Measurements from ENCODE around the gene SERPINB4.

Gene SERPINB4

DNA sequence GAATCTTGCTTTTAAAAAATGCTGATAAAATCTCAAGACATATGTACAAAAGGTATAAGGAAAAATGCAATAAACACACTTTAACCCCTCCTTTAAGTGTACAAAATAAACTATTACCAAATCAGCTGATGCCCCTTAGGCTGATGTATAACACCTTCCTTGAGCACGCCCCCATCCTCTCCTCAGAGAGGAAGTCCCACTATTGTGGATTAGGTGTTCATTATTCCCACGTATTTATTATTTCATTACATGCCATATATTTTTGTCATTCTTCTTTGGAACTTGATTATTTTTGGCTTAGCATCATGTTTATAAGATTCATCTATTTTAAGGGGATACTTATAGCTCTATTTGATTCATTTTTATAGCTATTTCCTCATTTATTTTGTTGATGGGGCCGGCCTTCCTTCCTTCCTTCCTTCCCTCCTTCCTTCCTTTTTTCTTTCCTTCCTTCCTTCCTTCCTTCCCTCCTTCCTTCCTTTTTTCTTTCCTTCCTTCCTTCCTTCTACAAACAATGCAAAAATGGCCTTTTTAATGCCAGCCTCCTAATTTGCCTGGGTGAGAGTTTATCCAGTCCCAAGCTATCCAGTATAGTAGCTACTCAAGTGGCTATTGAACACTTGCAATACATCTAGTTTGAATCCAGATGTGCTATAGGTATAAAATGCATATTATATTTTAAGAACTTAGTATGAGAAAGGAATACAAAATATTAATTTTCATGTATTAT lies 52.9 kb downstream of the SERPINB4 start:
- TF ChIP-seq, protein P1, sequence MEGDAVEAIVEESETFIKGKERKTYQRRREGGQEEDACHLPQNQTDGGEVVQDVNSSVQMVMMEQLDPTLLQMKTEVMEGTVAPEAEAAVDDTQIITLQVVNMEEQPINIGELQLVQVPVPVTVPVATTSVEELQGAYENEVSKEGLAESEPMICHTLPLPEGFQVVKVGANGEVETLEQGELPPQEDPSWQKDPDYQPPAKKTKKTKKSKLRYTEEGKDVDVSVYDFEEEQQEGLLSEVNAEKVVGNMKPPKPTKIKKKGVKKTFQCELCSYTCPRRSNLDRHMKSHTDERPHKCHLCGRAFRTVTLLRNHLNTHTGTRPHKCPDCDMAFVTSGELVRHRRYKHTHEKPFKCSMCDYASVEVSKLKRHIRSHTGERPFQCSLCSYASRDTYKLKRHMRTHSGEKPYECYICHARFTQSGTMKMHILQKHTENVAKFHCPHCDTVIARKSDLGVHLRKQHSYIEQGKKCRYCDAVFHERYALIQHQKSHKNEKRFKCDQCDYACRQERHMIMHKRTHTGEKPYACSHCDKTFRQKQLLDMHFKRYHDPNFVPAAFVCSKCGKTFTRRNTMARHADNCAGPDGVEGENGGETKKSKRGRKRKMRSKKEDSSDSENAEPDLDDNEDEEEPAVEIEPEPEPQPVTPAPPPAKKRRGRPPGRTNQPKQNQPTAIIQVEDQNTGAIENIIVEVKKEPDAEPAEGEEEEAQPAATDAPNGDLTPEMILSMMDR (IDR thresholded peaks at IDR 0.05; ENCODE audit: insufficient read depth, low read length), result no peak
- TF ChIP-seq, protein P2, sequence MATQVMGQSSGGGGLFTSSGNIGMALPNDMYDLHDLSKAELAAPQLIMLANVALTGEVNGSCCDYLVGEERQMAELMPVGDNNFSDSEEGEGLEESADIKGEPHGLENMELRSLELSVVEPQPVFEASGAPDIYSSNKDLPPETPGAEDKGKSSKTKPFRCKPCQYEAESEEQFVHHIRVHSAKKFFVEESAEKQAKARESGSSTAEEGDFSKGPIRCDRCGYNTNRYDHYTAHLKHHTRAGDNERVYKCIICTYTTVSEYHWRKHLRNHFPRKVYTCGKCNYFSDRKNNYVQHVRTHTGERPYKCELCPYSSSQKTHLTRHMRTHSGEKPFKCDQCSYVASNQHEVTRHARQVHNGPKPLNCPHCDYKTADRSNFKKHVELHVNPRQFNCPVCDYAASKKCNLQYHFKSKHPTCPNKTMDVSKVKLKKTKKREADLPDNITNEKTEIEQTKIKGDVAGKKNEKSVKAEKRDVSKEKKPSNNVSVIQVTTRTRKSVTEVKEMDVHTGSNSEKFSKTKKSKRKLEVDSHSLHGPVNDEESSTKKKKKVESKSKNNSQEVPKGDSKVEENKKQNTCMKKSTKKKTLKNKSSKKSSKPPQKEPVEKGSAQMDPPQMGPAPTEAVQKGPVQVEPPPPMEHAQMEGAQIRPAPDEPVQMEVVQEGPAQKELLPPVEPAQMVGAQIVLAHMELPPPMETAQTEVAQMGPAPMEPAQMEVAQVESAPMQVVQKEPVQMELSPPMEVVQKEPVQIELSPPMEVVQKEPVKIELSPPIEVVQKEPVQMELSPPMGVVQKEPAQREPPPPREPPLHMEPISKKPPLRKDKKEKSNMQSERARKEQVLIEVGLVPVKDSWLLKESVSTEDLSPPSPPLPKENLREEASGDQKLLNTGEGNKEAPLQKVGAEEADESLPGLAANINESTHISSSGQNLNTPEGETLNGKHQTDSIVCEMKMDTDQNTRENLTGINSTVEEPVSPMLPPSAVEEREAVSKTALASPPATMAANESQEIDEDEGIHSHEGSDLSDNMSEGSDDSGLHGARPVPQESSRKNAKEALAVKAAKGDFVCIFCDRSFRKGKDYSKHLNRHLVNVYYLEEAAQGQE (IDR thresholded peaks at IDR 0.05; ENCODE audit: insufficient replicate concordance, low read depth), result no peak
- TF ChIP-seq SPI1 (IDR thresholded peaks at IDR 0.05; ENCODE audit: borderline replicate concordance, low read depth), result peak; percentile 39; the same call in 1 of the 2 replicates
- TF ChIP-seq POLR2AphosphoS5 (IDR thresholded peaks at IDR 0.05; ENCODE audit: low read depth), result no peak
- no peak for TF ChIP-seq GABPA (IDR thresholded peaks at IDR 0.05; ENCODE audit: low read depth)
- DNase-seq (ENCODE audit: low read depth in 1 of 2, low spot score in 1 of 2), result no peak
- Histone ChIP-seq H3K27me3 (ENCODE audit: insufficient read depth, poor library complexity, severe bottlenecking) (no peaks in the 10 kb centered on the region), H3K4me3 (replicated peaks; ENCODE audit: insufficient read depth, low read length) (no peak overlapping the region), H3K27ac (replicated peaks) (peak overlapping the region; percentile 72)

DNA sequence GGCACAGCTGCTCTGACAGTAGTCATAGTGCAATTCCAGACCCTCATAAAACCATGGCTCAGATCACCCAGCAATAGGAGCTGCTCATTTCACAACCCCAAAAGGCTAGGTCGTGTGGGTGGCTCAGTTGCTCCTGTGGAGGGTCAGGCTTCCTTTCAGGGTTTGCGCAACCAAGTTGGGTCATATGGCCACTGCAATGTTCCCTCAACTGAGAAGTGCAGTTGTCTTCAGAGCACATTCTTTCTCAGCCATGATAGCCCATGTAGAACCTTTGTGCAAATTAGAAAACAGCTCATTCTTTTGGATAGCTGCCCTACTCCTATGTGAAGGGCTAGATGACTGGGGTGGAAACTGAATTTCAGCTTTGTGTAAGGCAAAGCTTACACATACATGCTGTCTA lies 53.7 kb downstream of the SERPINB4 start:
- H3K27ac ChIP-seq (replicated peaks), result peak overlapping the region; percentile 72
- no peak overlapping the region for H3K4me3 ChIP-seq (replicated peaks; ENCODE audit: insufficient read depth, low read length)
- TF ChIP-seq, protein P2 (IDR thresholded peaks at IDR 0.05; ENCODE audit: insufficient replicate concordance, low read depth), result no peak
- TF ChIP-seq, protein P1 (IDR thresholded peaks at IDR 0.05; ENCODE audit: insufficient read depth, low read length), result no peak
- TF ChIP-seq POLR2AphosphoS5 (IDR thresholded peaks at IDR 0.05; ENCODE audit: low read depth) (peak; percentile 77), GABPA (IDR thresholded peaks at IDR 0.05; ENCODE audit: low read depth) (no peak), SPI1 (IDR thresholded peaks at IDR 0.05; ENCODE audit: borderline replicate concordance, low read depth) (peak; percentile 30; the same call in 1 of the 2 replicates)
- no peaks in the 10 kb centered on the region for H3K27me3 ChIP-seq (ENCODE audit: insufficient read depth, poor library complexity, severe bottlenecking)
- DNase-seq (ENCODE audit: low read depth in 1 of 2, low spot score in 1 of 2), result peak; percentile 95 to 98

DNA sequence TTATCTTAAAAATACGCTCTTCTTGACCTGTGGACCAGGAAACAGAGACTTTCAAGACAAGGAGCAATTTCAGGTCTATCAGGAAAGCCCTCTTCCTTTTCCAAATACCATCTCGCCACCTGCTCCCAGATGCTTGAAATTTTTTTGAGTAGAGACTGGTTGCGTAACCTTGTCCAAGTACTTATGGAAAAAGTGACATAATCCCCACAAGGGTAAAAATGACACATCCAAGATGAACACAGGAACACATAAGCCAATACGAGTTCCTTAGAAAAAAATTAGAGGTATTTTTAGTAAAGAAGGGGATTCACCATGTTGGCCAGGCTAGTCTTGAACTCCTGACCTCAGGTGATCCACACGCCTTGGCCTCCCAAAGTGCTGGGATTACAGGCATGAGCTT lies 55.1 kb downstream of the SERPINB4 start:
- Histone ChIP-seq H3K27me3 (ENCODE audit: insufficient read depth, poor library complexity, severe bottlenecking) (no peaks in the 10 kb centered on the region), H3K4me3 (replicated peaks; ENCODE audit: insufficient read depth, low read length) (no peak overlapping the region), H3K27ac (replicated peaks) (peak overlapping the region; percentile 72; the same call in 1 of the 2 replicates)
- TF ChIP-seq SPI1 (IDR thresholded peaks at IDR 0.05; ENCODE audit: borderline replicate concordance, low read depth), result no peak
- TF ChIP-seq, protein P2 (IDR thresholded peaks at IDR 0.05; ENCODE audit: insufficient replicate concordance, low read depth), result no peak
- TF ChIP-seq GABPA (IDR thresholded peaks at IDR 0.05; ENCODE audit: low read depth), result no peak
- TF ChIP-seq, protein P1 (IDR thresholded peaks at IDR 0.05; ENCODE audit: insufficient read depth, low read length), result no peak
- TF ChIP-seq POLR2AphosphoS5 (IDR thresholded peaks at IDR 0.05; ENCODE audit: low read depth), result no peak
- DNase-seq (ENCODE audit: low read depth in 1 of 2, low spot score in 1 of 2), result peak in 1 of 2 experiments; percentile 84

Data from HL-60 (cell line).